ENCODE results near the gene ZNF561.

ZNF561 gene

DNA sequence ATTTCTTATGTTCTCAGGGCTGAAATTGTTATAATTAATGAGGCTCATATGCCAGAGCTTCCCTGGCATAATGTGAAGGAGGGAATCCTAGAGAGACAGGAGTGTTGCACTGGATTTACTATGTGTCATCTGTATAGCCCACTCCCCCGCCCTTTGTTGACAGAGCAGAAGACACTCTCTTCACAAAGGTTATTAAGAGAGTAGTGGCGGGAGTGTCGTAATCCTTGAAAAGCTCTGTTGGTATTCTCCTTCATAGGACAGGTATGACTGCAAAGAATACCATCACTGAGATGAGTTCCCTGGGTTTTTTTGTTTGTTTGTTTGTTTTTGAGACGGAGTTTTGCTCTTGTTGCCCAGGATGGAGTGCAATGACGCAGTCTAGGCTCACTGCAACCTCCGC is 50.8 kb downstream of the ZNF561 start:
- DNase-seq = no peak

DNA sequence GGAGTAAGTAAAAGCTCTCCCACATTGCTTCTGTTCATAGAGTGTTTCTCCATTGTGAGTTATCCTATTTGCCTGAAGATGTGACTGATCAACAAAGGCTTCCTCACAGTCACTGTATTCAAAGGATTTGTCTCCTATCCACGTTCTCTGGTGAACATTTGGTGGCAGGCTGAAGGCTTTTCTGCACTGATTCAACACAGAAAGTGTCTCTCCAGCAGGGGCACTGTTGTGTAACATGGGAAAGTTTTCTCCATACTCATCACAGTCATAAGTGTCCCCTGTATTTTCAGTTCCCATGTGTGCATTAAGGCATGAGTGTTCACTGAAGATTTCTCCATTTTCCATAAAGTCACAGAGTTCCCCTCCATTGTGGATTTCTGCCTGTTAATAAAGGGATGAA is 54.3 kb downstream of the ZNF561 start:
- no peak for DNase-seq

DNA sequence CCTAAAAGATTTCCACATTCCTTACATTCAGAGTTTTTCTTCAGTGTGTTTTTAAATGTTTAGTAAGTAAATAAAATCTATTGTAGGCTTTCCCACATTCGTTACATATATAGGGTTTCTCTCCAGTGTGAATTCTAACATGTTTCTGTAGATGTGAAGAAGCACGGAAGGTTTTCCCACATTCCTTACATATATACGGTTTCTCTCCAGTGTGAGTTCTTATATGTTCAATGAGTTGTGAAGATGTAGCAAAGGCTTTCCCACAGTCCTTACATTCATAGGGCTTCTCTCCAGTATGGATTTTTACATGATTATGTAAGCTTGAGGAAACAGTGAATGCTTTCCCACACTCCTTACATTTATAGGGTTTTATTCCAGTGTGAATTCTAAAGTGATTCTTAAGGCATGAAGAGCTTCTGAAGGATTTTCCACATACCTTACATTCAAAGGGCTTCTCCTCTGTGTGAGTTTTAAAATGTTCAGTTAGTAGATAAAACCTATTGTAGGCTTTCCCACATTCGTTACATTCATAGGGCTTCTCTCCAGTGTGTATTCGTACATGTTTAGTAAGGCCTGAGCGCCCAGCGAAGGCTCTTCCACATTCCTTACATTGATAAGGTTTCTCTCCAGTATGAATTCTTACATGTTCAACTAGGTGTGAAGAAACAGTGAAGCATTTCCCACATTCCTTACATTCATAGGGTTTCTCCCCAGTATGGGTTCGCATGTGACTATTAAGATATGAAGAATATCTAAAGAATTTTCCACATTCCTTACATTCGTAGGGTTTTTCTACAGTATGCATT is 54.9 kb downstream of the ZNF561 start:
- DNase-seq = no peak
